OCI-LY1 (cell line): ENCODE results near the gene MYH13.

ENCODE experiments used
- H2AFZ ChIP-seq: fragments of 200-600 bp; sonication (generic), shearing (Covaris generic); 2 replicates; pipeline ENCODE4 v1.6.0; 2014; ENCODE audit warnings: antibody characterized with exemption, mild to moderate bottlenecking, low read length
- H3F3A ChIP-seq: fragments of 200-600 bp; sonication (generic), shearing (Covaris generic); 2 replicates; pipeline ENCODE4 v1.6.0; 2014; ENCODE audit warnings: mild to moderate bottlenecking, antibody characterized with exemption, low read length, moderate library complexity; ENCODE audit not compliant: insufficient read depth
- H3K27ac ChIP-seq: fragments of 200-600 bp; sonication (generic); 2 replicates; pipeline ENCODE4 v1.5.1; 2014; ENCODE audit warnings: low read length, mixed run types, mild to moderate bottlenecking, low read depth; ENCODE audit not compliant: poor library complexity, severe bottlenecking
- H3K27me3 ChIP-seq: fragments of 200-600 bp; sonication (generic); 2 replicates; pipeline ENCODE4 v1.6.0; 2014; ENCODE audit warnings: antibody characterized with exemption, mild to moderate bottlenecking, low read length, moderate library complexity; ENCODE audit not compliant: insufficient read depth
- H3K36me3 ChIP-seq: fragments of 200-600 bp; sonication (generic); 2 replicates; pipeline ENCODE4 v1.6.1; 2014; ENCODE audit warnings: mild to moderate bottlenecking, antibody characterized with exemption, low read length, moderate library complexity, mixed read lengths; ENCODE audit not compliant: insufficient read depth
- H3K4me1 ChIP-seq: fragments of 200-600 bp; sonication (generic); 2 replicates; pipeline ENCODE4 v1.5.1; 2014; ENCODE audit warnings: mild to moderate bottlenecking, low read length, moderate library complexity; ENCODE audit not compliant: insufficient read depth, severe bottlenecking
- H3K4me2 ChIP-seq: fragments of 200-600 bp; sonication (generic), shearing (Covaris generic); 2 replicates; pipeline ENCODE4 v1.6.1; 2014; ENCODE audit warnings: low read length
- H3K4me3 ChIP-seq: fragments of 200-600 bp; sonication (generic); 2 replicates; pipeline ENCODE4 v1.5.1; 2014; ENCODE audit warnings: low read length, low read depth, mild to moderate bottlenecking, mixed read lengths; ENCODE audit not compliant: poor library complexity, severe bottlenecking
- H3K79me2 ChIP-seq: fragments of 200-600 bp; shearing (Covaris generic); 2 replicates; pipeline ENCODE4 v1.6.1; 2016; ENCODE audit warnings: mixed run types, low read length, mixed read lengths; ENCODE audit not compliant: insufficient read depth
- H3K9ac ChIP-seq: fragments of 200-600 bp; sonication (generic), shearing (Covaris generic); 2 replicates; pipeline ENCODE4 v1.6.1; 2014; ENCODE audit warnings: mild to moderate bottlenecking, low read length, mixed read lengths
- H3K9me2 ChIP-seq: fragments of 200-600 bp; sonication (generic), shearing (Covaris generic); 2 replicates; pipeline ENCODE4 v1.6.1; 2014; ENCODE audit warnings: low read depth, mild to moderate bottlenecking, low read length, mixed read lengths
- H3K9me3 ChIP-seq: fragments of 200-600 bp; shearing (Covaris generic); 2 replicates; pipeline ENCODE4 v1.6.1; 2014; ENCODE audit warnings: low read length, mixed read lengths
- H4K20me1 ChIP-seq: fragments of 200-600 bp; sonication (generic), shearing (Covaris generic); 2 replicates; pipeline ENCODE4 v1.6.0; 2016; ENCODE audit warnings: mild to moderate bottlenecking, low read length; ENCODE audit not compliant: insufficient read depth
- EZH2 ChIP-seq: fragments of 200-600 bp; sonication (generic), shearing (Covaris generic); IDR thresholded peaks from 2 replicates; pipeline ENCODE4 v1.8.0; 2017; ENCODE audit warnings: borderline replicate concordance, mixed run types, mild to moderate bottlenecking, antibody characterized with exemption, low read length, moderate library complexity, mixed read lengths
- TF ChIP-seq, protein P1 (sequence below): fragments of 200-600 bp; sonication (generic), shearing (Covaris generic); IDR thresholded peaks from 2 replicates; pipeline ENCODE4 v1.5.1; 2017; ENCODE audit warnings: mild to moderate bottlenecking, antibody characterized with exemption, low read length, moderate library complexity, mixed read lengths

The MYH13 gene

DNA sequence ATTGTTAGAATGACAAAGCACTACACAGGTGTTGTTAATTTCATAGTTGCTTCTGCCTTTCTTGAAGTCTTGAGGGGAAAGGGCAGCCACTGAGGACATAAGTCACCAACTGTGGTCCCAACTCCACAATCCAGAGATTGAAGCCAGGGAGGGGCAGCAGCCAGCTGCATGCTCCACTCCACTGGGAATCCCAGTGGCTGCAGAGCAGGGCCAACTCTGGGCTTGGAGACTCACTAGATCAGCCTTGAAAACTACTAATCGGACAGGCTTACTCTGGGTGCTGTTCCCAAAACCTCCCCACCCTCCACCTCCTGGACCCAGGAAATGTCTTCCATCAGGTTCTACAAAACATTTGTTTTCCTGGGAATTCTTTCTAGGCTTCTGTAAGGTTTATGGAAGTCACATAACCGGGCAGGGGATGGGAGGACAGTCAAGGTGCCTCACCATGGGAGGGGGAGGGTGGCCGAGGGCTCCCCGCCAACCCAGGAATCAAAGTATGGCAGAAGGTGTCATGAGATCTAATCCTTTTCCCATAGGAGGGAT lies 68.0 kb downstream of the MYH13 start:
- Histone ChIP-seq H3K4me3 (no peak overlapping the region), H4K20me1 (no peaks in the 10 kb centered on the region), H2AFZ (no peak overlapping the region), H3F3A (no peaks in the 10 kb centered on the region), H3K4me1 (no peaks in the 10 kb centered on the region), H3K9me3 (no peaks in the 10 kb centered on the region), H3K4me2 (no peak overlapping the region), H3K9me2 (no peaks in the 10 kb centered on the region), H3K27ac (no peak overlapping the region), H3K36me3 (no peaks in the 10 kb centered on the region), H3K79me2 (no peaks in the 10 kb centered on the region), H3K27me3 (no peaks in the 10 kb centered on the region), H3K9ac (no peak overlapping the region)
- TF ChIP-seq, protein P1, sequence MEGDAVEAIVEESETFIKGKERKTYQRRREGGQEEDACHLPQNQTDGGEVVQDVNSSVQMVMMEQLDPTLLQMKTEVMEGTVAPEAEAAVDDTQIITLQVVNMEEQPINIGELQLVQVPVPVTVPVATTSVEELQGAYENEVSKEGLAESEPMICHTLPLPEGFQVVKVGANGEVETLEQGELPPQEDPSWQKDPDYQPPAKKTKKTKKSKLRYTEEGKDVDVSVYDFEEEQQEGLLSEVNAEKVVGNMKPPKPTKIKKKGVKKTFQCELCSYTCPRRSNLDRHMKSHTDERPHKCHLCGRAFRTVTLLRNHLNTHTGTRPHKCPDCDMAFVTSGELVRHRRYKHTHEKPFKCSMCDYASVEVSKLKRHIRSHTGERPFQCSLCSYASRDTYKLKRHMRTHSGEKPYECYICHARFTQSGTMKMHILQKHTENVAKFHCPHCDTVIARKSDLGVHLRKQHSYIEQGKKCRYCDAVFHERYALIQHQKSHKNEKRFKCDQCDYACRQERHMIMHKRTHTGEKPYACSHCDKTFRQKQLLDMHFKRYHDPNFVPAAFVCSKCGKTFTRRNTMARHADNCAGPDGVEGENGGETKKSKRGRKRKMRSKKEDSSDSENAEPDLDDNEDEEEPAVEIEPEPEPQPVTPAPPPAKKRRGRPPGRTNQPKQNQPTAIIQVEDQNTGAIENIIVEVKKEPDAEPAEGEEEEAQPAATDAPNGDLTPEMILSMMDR, result no peak
- no peak for TF ChIP-seq EZH2

DNA sequence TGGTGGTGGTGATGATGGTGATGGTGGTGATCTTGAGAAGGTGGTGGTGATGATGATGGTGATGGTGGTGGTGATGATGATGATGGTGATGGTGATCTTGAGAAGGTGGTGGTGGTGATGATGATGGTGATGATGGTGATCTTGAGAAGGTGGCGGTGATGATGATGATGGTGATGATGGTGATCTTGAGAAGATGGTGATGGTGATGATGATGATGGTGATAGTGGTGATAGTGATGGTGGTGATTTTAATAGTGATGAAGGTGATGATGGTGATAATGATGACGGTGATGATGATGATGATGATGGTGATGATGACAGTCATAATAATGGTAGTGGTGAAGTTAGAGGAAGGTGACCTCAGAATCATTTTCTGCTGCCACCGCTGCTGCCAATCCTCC lies 75.1 kb downstream of the MYH13 start:
- Histone ChIP-seq H3K4me2 (no peak overlapping the region), H3K27ac (no peak overlapping the region), H3K27me3 (no peaks in the 10 kb centered on the region), H2AFZ (no peak overlapping the region), H3K4me1 (no peaks in the 10 kb centered on the region), H3K9ac (no peak overlapping the region), H3F3A (no peaks in the 10 kb centered on the region), H3K9me3 (no peaks in the 10 kb centered on the region), H3K36me3 (no peaks in the 10 kb centered on the region), H3K4me3 (no peak overlapping the region), H4K20me1 (no peaks in the 10 kb centered on the region), H3K79me2 (no peaks in the 10 kb centered on the region), H3K9me2 (no peaks in the 10 kb centered on the region)
- no peak for TF ChIP-seq EZH2
- TF ChIP-seq, protein P1, result no peak

DNA sequence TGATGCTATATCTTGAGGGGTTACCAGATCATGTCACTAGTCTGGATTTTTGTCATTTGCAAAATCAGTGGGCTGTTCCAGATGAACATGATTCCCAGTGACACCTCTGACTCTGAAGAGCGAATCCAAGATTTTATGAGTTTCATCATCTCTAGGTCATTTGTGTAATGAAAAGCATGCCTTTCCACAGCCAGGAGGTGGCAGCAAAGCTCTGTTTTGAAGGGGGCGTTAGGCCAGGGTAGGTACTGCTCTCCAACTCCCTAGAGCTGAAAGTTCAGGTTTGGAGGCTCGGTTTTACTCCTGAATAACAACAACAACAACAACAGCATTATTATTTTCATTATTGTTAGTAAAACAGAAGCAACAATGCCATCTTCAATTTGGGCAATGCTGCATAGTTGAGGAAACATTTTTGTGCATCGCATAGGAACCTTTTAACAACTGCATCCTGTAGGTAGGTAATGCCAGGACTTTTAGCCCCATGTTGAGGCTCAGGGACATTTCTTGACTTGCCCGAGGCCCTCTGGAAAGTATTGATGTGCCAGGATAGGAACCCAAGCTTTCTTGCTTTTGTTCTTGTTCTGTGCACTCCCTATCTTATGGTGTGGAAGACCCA lies 77.0 kb downstream of the MYH13 start:
- Histone ChIP-seq H3K9me3 (no peaks in the 10 kb centered on the region), H4K20me1 (no peaks in the 10 kb centered on the region), H3K9ac (no peak overlapping the region), H3K4me3 (no peak overlapping the region), H3K36me3 (no peaks in the 10 kb centered on the region), H3F3A (no peaks in the 10 kb centered on the region), H3K4me1 (no peaks in the 10 kb centered on the region), H3K27me3 (no peaks in the 10 kb centered on the region), H2AFZ (no peak overlapping the region), H3K79me2 (no peaks in the 10 kb centered on the region), H3K27ac (no peak overlapping the region), H3K4me2 (no peak overlapping the region), H3K9me2 (no peaks in the 10 kb centered on the region)
- TF ChIP-seq, protein P1, result peak; percentile 80
- TF ChIP-seq EZH2, result no peak
